ENCODE data around the gene SYCE3.

SYCE3 gene

GRCh38 chr22:50599816-50600455 lies 37.2 kb upstream of the SYCE3 start:
- DNase-seq = peak; percentile 54

GRCh38 chr22:50597097-50597496 lies 34.4 kb upstream of the SYCE3 start:
- no peak for DNase-seq

GRCh38 chr22:50595189-50595588 lies 32.5 kb upstream of the SYCE3 start:
- DNase-seq = no peak

- no peak for DNase-seq
These were observed 24.7 kb upstream of the SYCE3 start for GRCh38 chr22:50587407-50587806.

- DNase-seq = no peak
These were observed 23.7 kb upstream of the SYCE3 start for GRCh38 chr22:50586416-50586815.

- no peak for DNase-seq
These were observed 23.1 kb upstream of the SYCE3 start for GRCh38 chr22:50585781-50586180.

- no peak for DNase-seq
These were observed 22.5 kb upstream of the SYCE3 start for GRCh38 chr22:50585238-50585637.

- DNase-seq = no peak
These were observed 21.7 kb upstream of the SYCE3 start for GRCh38 chr22:50584106-50585096.

- peak; percentile 38 for DNase-seq
These were observed 20.7 kb upstream of the SYCE3 start for GRCh38 chr22:50583294-50583861.

GRCh38 chr22:50582493-50583293 lies 20.0 kb upstream of the SYCE3 start, which contains the start of gene CHKB:
Gene CHKB, minus strand, starts transcription at chr22:50582849. Its CDS starts 68 bp downstream, at chr22:50582781.
- DNase-seq = peak; percentile 98

- DNase-seq = peak; percentile 58
These were observed 19.3 kb upstream of the SYCE3 start for GRCh38 chr22:50581950-50582492.

GRCh38 chr22:50581031-50581949 lies 18.6 kb upstream of the SYCE3 start:
- DNase-seq = no peak

- no peak for DNase-seq
These were observed 17.0 kb upstream of the SYCE3 start for GRCh38 chr22:50579752-50580151.

GRCh38 chr22:50578776-50579310 lies 16.1 kb upstream of the SYCE3 start:
- DNase-seq = no peak

- no peak for DNase-seq
These were observed 15.5 kb upstream of the SYCE3 start, which contains the start of gene CPT1B for GRCh38 chr22:50577987-50578775. Gene CPT1B, minus strand, starts transcription at chr22:50578427. Its CDS starts 512 bp downstream, at chr22:50577915.

- DNase-seq = no peak
These were observed 14.9 kb upstream of the SYCE3 start for GRCh38 chr22:50577697-50577986.

GRCh38 chr22:50576806-50577696 lies 14.3 kb upstream of the SYCE3 start:
- no peak for DNase-seq

GRCh38 chr22:50576070-50576469 lies 13.4 kb upstream of the SYCE3 start:
- peak; percentile 96 for DNase-seq

GRCh38 chr22:50575426-50575941 lies 12.8 kb upstream of the SYCE3 start:
- DNase-seq = no peak

All from NCI-H82 (cell line).